IMR-90 (cell line): ENCODE measurements around the gene KXD1. TPM values are rescaled to one million over a fixed set of nuclear protein-coding genes. Genes with fewer than 3 reads are reported as not detected.
A peak's percentile ranks its signal among the peaks of the same experiment; 100 is the strongest.

Experiments used
- ATAC-seq: fragments of 200-7000 bp; cut with Tn5 transposase; 2 replicates; pipeline ENCODE4 v1.9.1; 2020; ENCODE audit warnings: low read depth, mild to moderate bottlenecking, moderate library complexity
- BruUV-seq: library from RNA; stranded (reverse); fragments of 400-500 nt; replicated peaks from 2 replicates; lab custom pipeline; 2021; lab: Mats Ljungman, UMichigan
- CTCF ChIA-PET: fragments of 300-600 bp; formaldehyde crosslinking; extraction: SDS; loops from one replicate; lab custom pipeline; 2021; ENCODE audit warnings: antibody characterized with exemption; lab: Yijun Ruan, JAX
- POLR2A ChIA-PET: fragments of 300-600 bp; sonication (Branson Sonifier 250); formaldehyde crosslinking; loops from one replicate; lab custom pipeline; 2022; ENCODE audit warnings: antibody characterized with exemption; ENCODE audit not compliant: unreplicated experiment; lab: Charles Lee
- DNase-seq: peaks from one replicate; pipeline ENCODE4 v3.0.0; 2013
- H2AFZ ChIP-seq: replicated peaks from 2 replicates; pipeline ENCODE3; 2013; ENCODE audit warnings: low read length, mild to moderate bottlenecking; ENCODE audit not compliant: poor library complexity
- H2AK5ac ChIP-seq: 2 replicates; pipeline ENCODE4 v1.6.1; 2013; ENCODE audit warnings: low read depth, low read length, inconsistent platforms
- H2AK9ac ChIP-seq: replicated peaks from 2 replicates; pipeline ENCODE3; 2013; ENCODE audit warnings: mild to moderate bottlenecking, low read depth, low read length, moderate library complexity; ENCODE audit not compliant: poor library complexity
- H2BK120ac ChIP-seq: 2 replicates; pipeline ENCODE4 v1.6.1; 2013; ENCODE audit warnings: low read depth, low read length, inconsistent platforms
- H2BK15ac ChIP-seq: 3 replicates; pipeline ENCODE4 v1.6.1; 2013; ENCODE audit warnings: low read depth, low read length, inconsistent platforms
- H2BK20ac ChIP-seq: 2 replicates; pipeline ENCODE4 v1.6.1; 2013; ENCODE audit warnings: low read depth, mild to moderate bottlenecking, inconsistent platforms, low read length, moderate library complexity
- H2BK5ac ChIP-seq: 2 replicates; pipeline ENCODE4 v1.6.1; 2013; ENCODE audit warnings: mild to moderate bottlenecking, low read depth, low read length, inconsistent platforms; ENCODE audit not compliant: poor library complexity, severe bottlenecking
- H3K14ac ChIP-seq: replicated peaks from 2 replicates; pipeline ENCODE4 v1.6.1; 2013; ENCODE audit warnings: low read depth, low read length, inconsistent platforms
- H3K18ac ChIP-seq: 2 replicates; pipeline ENCODE4 v1.6.1; 2013; ENCODE audit warnings: low read depth, low read length, control low read depth
- H3K23ac ChIP-seq: 2 replicates; pipeline ENCODE4 v1.6.1; 2013; ENCODE audit warnings: low read depth, low read length, inconsistent platforms
- H3K27ac ChIP-seq: 2 replicates; pipeline ENCODE4 v1.5.1; 2013; ENCODE audit warnings: mild to moderate bottlenecking, control low read depth, low read length; ENCODE audit not compliant: insufficient read depth
- H3K27me3 ChIP-seq: 2 replicates; pipeline ENCODE4 v1.6.1; 2013; ENCODE audit warnings: low read length; ENCODE audit not compliant: control insufficient read depth, insufficient read depth
- H3K36me3 ChIP-seq: 2 replicates; pipeline ENCODE4 v1.6.1; 2013; ENCODE audit warnings: low read length, mixed read lengths; ENCODE audit not compliant: control insufficient read depth, insufficient read depth
- H3K4ac ChIP-seq: 2 replicates; pipeline ENCODE4 v1.6.1; 2013; ENCODE audit warnings: low read depth, low read length, inconsistent platforms
- H3K4me1 ChIP-seq: 2 replicates; pipeline ENCODE4 v1.6.1; 2013; ENCODE audit warnings: low read length, mixed read lengths; ENCODE audit not compliant: control insufficient read depth, insufficient read depth
- H3K4me2 ChIP-seq: 2 replicates; pipeline ENCODE4 v1.6.1; 2013; ENCODE audit warnings: low read depth, mild to moderate bottlenecking, control low read depth, low read length, moderate library complexity
- H3K4me3 ChIP-seq: 2 replicates; pipeline ENCODE4 v1.5.1; 2013; ENCODE audit warnings: low read depth, mild to moderate bottlenecking, control low read depth, low read length, moderate library complexity; ENCODE audit not compliant: insufficient read depth
- H3K56ac ChIP-seq: 2 replicates; pipeline ENCODE4 v1.6.1; 2013; ENCODE audit warnings: low read length, inconsistent platforms; ENCODE audit not compliant: insufficient read depth; ENCODE audit errors: extremely low read depth
- H3K79me1 ChIP-seq, 2 experiments: 2 replicates each; pipeline ENCODE4 v1.6.1; 2013; ENCODE audit warnings: low read length in 2 of 2, inconsistent platforms in 1 of 2, low read depth in 1 of 2
- H3K9ac ChIP-seq: 2 replicates; pipeline ENCODE4 v1.6.1; 2013; ENCODE audit warnings: low read depth, low read length, control low read depth
- H3K9me1 ChIP-seq: 2 replicates; pipeline ENCODE4 v1.6.1; 2013; ENCODE audit warnings: low read length, inconsistent platforms; ENCODE audit not compliant: insufficient read depth
- H3K9me3 ChIP-seq: 2 replicates; pipeline ENCODE4 v1.6.1; 2013; ENCODE audit warnings: low read length; ENCODE audit not compliant: control insufficient read depth, insufficient read depth
- H4K20me1 ChIP-seq: 2 replicates; pipeline ENCODE4 v1.6.1; 2013; ENCODE audit warnings: low read length, inconsistent platforms; ENCODE audit not compliant: insufficient read depth
- H4K5ac ChIP-seq: 2 replicates; pipeline ENCODE4 v1.6.1; 2013; ENCODE audit warnings: mild to moderate bottlenecking, low read depth, low read length, control low read depth
- H4K8ac ChIP-seq, 2 experiments: 2 replicates each; pipeline ENCODE4 v1.6.1; 2013; ENCODE audit warnings: low read depth in 2 of 2, low read length in 2 of 2, control low read depth in 1 of 2, inconsistent platforms in 1 of 2
- H4K91ac ChIP-seq: 2 replicates; pipeline ENCODE4 v1.6.1; 2013; ENCODE audit warnings: low read depth, low read length, inconsistent platforms; ENCODE audit not compliant: insufficient read depth
- CEBPB ChIP-seq: IDR thresholded peaks from 2 replicates; pipeline ENCODE4 v1.6.1; 2012; ENCODE audit warnings: low read depth, low read length, improper control_type of control experiment
- CHD1 ChIP-seq: IDR thresholded peaks from 2 replicates; pipeline ENCODE4 v1.6.1; 2012; ENCODE audit warnings: low read depth, low read length, improper control_type of control experiment
- FOS ChIP-seq: fragments of 150-350 bp; IDR thresholded peaks from 2 replicates; pipeline ENCODE4 v1.6.1; 2016; ENCODE audit warnings: low read depth, low read length
- MAFK ChIP-seq: IDR thresholded peaks from 2 replicates; pipeline ENCODE4 v1.6.1; 2012; ENCODE audit warnings: low read depth, low read length, improper control_type of control experiment
- MXI1 ChIP-seq: IDR thresholded peaks from 2 replicates; pipeline ENCODE4 v1.6.1; 2012; ENCODE audit warnings: low read depth, mild to moderate bottlenecking, low read length, moderate library complexity, borderline replicate concordance
- POLR2A ChIP-seq: IDR thresholded peaks from 2 replicates; pipeline ENCODE4 v1.6.1; 2012; ENCODE audit warnings: mild to moderate bottlenecking, low read depth, low read length
- RAD21 ChIP-seq: IDR thresholded peaks from 2 replicates; pipeline ENCODE4 v1.6.1; 2012; ENCODE audit warnings: low read length, improper control_type of control experiment
- RCOR1 ChIP-seq: IDR thresholded peaks from 2 replicates; pipeline ENCODE4 v1.6.1; 2012; ENCODE audit warnings: mild to moderate bottlenecking, low read length, improper control_type of control experiment; ENCODE audit not compliant: insufficient replicate concordance
- RFX5 ChIP-seq: IDR thresholded peaks from 2 replicates; pipeline ENCODE4 v1.8.0; 2012; ENCODE audit warnings: low read depth, mild to moderate bottlenecking, low read length, moderate library complexity
- SMC3 ChIP-seq: fragments of 150-350 bp; IDR thresholded peaks from 2 replicates; pipeline ENCODE4 v1.6.1; 2016; ENCODE audit warnings: low read depth, mild to moderate bottlenecking, antibody characterized with exemption, low read length, moderate library complexity
- WGBS, 2 experiments: methylation state at CpG; one replicate each; pipeline versions ENCODE4 v1.1.5 to v1.1.7; 2013; ENCODE audit warnings: missing lambda C conversion rate in 2 of 2; ENCODE audit not compliant: insufficient read length in 1 of 2; ENCODE audit errors: extremely low coverage in 2 of 2; 5-methylcytosine and 5-hydroxymethylcytosine counted together
- dilution Hi-C: fragments of 300-500 bp; cut with HindIII; formaldehyde crosslinking; loops from one replicate; pipeline ENCODE4 v1.14.3; 2018; ENCODE audit warnings: low sequenced_read_pairs; ENCODE audit not compliant: unreplicated experiment
- in situ Hi-C: fragments of 300-500 bp; cut with MboI; formaldehyde crosslinking; loops from 3 replicates; pipeline ENCODE4 v1.14.3; 2019; ENCODE audit warnings: low sequenced_read_pairs, inconsistent platforms, mixed read lengths
- intact Hi-C: fragments of 100-400 bp; cut with micrococcal nuclease; formaldehyde crosslinking; loops from 2 replicates; pipeline ENCODE4 v1.10.0; 2022
- polyA plus RNA-seq, 3 experiments: library from polyadenylated mRNA; depleted of rRNA; stranded (reverse); fragments of >200 nt; gene quantifications; 2 replicates each; pipeline ENCODE4 v1.2.3, GENCODE V29; 2012; ENCODE audit warnings: low replicate concordance in 1 of 3
- total RNA-seq: library from RNA; depleted of rRNA; stranded (reverse); fragments of >200 nt; gene quantifications from 2 replicates; pipeline ENCODE4 v1.2.3, GENCODE V29; 2012
- TF ChIP-seq, protein P1 (sequence below): conservative IDR thresholded peaks from 2 replicates; pipeline ENCODE4 v1.5.1; 2012; ENCODE audit warnings: mild to moderate bottlenecking, low read depth, low read length, improper control_type of control experiment
- TF ChIP-seq, protein P2 (sequence below): fragments of 150-350 bp; IDR thresholded peaks from 2 replicates; pipeline ENCODE4 v1.6.1; 2017; ENCODE audit warnings: mild to moderate bottlenecking, antibody characterized with exemption, low read length, low read depth

Gene KXD1
- total and polyA plus RNA-seq, 2 of the 4 experiments (the other 2 are of a cell fraction), result 66.7 to 196 TPM

DNA sequence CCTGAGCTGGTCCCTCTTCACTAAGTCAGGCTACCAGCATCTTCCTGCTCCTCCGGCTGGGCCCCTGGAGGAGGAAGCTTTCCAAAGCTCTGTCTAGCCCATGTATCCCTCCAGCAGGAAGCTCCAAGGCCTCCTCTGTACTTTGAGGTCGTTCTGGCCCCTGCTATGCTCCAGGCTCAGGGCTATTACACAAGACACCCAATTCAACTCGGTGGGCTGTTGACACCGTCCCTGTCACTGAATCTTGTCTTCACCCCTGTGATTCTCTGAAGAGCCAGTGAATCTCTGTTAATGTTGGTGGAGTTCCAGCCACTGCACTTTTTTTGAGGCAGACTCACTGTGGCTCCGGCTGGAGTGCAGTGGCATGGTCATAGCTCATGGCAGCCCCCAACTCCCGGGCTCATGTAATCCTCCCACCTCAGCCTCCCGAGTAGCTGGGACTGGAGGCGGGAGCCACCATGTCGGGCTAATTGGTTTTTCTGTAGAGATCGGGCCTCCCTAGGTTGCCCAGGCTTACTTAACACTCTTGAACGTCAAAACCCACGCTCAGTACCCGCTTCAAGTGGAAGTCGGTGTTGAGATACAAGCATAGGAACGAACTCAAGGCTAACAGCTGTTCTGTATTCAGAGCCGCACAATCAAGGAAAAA is 30.4 kb downstream of the KXD1 start (continued):
- no peak for TF ChIP-seq FOS
- no peak for TF ChIP-seq MAFK

DNA sequence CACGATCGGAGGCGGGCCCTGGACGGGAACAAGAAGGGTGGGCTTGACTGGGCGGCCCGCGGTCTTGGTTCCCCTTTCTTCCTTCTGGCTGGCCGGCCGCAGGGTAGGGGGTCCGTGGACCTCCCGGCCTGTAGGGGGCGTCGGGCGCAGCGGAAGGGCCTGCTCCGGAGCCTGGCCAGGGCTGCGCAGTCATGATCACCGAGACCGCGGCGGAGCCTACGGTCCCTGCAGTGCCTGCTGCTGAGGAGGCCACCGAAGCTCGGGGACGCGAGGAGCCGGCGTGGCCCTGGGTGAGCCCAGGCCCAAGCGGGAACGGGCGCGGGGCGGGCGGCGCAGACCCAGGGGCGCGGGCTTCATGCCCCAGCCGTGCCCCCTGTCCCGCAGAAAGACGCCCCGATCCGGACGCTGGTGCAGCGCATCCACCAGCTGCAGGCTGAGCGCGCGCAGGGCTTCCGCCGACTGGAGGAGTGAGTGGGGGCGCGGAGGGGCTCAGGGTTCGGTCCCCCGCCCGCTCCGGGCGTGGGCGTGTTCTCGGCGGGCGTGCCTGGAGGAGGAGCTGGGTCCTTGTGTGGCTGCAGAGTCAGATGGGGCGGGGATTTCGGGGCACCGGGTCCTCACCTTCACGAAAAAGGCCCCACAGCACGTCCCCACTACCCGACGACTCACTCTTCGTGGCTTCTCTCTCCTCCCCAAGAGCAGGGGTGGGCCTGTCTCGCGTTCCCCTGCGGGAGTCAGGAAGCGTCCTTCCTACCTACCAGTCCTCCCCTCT is 31.1 kb downstream of the KXD1 start, which contains the start of gene REX1BD:
Gene REX1BD (plus strand): TSS at position 188 of the 769 bp plus-strand sequence. CDS start 4 bp downstream, at position 192.
- peak within 1 kb of the TSS; percentile 93 for H3K4me2 ChIP-seq
- H3K4me3 ChIP-seq, result peak within 1 kb of the TSS; percentile 56
- H2AFZ ChIP-seq, result peak within 1 kb of the TSS; percentile 100
- H3K36me3 ChIP-seq, result peaks cover 4% of the 10 kb centered on the region
- dilution Hi-C loops (no loop called here), in situ Hi-C loops (no loop called here), intact Hi-C loops (loop anchor here (1.0 to 5.0 kb wide), 4 partner anchors 137 to 329 kb away; partner anchors contain the start of genes COPE, DDX49 and UPF1)
- peaks cover 6% of the 10 kb centered on the region for H4K20me1 ChIP-seq
- peak within 1 kb of the TSS; percentile 8 for H2BK120ac ChIP-seq
- H3K79me1 ChIP-seq, result peaks cover 6 to 20% of the 10 kb centered on the region in 2 experiments; a peak in 3 of 4 replicates
- peak within 1 kb of the TSS; percentile 46 to 92 for H4K8ac ChIP-seq
- ATAC-seq (peak; percentile 92), DNase-seq (peak; percentile 68)
- peak within 1 kb of the TSS; percentile 66 for H2BK5ac ChIP-seq
- H3K14ac ChIP-seq, result peak within 1 kb of the TSS; percentile 62
- peak within 1 kb of the TSS; percentile 57; the same call in 1 of the 2 replicates for H3K56ac ChIP-seq
- H4K5ac ChIP-seq, result peak within 1 kb of the TSS; percentile 77
- peak within 1 kb of the TSS; percentile 52 for H3K27ac ChIP-seq
- WGBS, 2 experiments, result 0% methylated on average over 28 of the region's 72 CpGs; no CpG with 5 or more reads in 1 of the 2 experiments
- H3K23ac ChIP-seq, result peak within 1 kb of the TSS; percentile 74; the same call in 1 of the 2 replicates
- peaks cover 4% of the 10 kb centered on the region; the same call in 1 of the 2 replicates for H3K9me1 ChIP-seq
- POLR2A ChIA-PET, result no interaction called here
- H2BK15ac ChIP-seq, result no peak within 1 kb of the TSS
- peaks cover 5% of the 10 kb centered on the region for H3K4me1 ChIP-seq
- BruUV-seq, result no TSS peak
- H3K9me3 ChIP-seq, result no peaks in the 10 kb centered on the region
- peak within 1 kb of the TSS; percentile 85 for H4K91ac ChIP-seq
- peak within 1 kb of the TSS; percentile 48 for H3K9ac ChIP-seq
- CTCF ChIA-PET, result interaction anchor here (0.6 to 1.3 kb wide), 5 partner anchors 13 to 188 kb away, joined by 3 to 4 read pairs (median 3); partner anchors contain the start of gene KXD1
- H2BK20ac ChIP-seq, result no peak within 1 kb of the TSS
- peak within 1 kb of the TSS; percentile 77 for H3K4ac ChIP-seq
- peaks cover 2% of the 10 kb centered on the region; the same call in 1 of the 2 replicates for H3K27me3 ChIP-seq
- peak within 1 kb of the TSS; percentile 98 for H2AK9ac ChIP-seq
- peak within 1 kb of the TSS; percentile 26 for H3K18ac ChIP-seq
- peak within 1 kb of the TSS; percentile 64 for H2AK5ac ChIP-seq
- TF ChIP-seq RFX5, result no peak
- TF ChIP-seq, protein P1, sequence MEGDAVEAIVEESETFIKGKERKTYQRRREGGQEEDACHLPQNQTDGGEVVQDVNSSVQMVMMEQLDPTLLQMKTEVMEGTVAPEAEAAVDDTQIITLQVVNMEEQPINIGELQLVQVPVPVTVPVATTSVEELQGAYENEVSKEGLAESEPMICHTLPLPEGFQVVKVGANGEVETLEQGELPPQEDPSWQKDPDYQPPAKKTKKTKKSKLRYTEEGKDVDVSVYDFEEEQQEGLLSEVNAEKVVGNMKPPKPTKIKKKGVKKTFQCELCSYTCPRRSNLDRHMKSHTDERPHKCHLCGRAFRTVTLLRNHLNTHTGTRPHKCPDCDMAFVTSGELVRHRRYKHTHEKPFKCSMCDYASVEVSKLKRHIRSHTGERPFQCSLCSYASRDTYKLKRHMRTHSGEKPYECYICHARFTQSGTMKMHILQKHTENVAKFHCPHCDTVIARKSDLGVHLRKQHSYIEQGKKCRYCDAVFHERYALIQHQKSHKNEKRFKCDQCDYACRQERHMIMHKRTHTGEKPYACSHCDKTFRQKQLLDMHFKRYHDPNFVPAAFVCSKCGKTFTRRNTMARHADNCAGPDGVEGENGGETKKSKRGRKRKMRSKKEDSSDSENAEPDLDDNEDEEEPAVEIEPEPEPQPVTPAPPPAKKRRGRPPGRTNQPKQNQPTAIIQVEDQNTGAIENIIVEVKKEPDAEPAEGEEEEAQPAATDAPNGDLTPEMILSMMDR, result peak; percentile 75
- peak; percentile 33 for TF ChIP-seq SMC3
- TF ChIP-seq, protein P2, sequence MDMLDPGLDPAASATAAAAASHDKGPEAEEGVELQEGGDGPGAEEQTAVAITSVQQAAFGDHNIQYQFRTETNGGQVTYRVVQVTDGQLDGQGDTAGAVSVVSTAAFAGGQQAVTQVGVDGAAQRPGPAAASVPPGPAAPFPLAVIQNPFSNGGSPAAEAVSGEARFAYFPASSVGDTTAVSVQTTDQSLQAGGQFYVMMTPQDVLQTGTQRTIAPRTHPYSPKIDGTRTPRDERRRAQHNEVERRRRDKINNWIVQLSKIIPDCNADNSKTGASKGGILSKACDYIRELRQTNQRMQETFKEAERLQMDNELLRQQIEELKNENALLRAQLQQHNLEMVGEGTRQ, result no peak
- 0 out of 2 replicates have a peak, but pooled peaks have one; percentile 37 for TF ChIP-seq MXI1
- no peak for TF ChIP-seq FOS
- TF ChIP-seq RCOR1, result no peak
- TF ChIP-seq MAFK, result no peak
- peak; percentile 12; the same call in 1 of the 2 replicates for TF ChIP-seq POLR2A
- no peak for TF ChIP-seq CEBPB
- peak; percentile 45 for TF ChIP-seq RAD21
- TF ChIP-seq CHD1, result no peak
